HUES64 (cell line): Measurements from ENCODE around the gene TMCC3.

ENCODE experiments used
- H3K27ac ChIP-seq: 2 replicates; pipeline ENCODE4 v1.7.0; 2013; ENCODE audit warnings: low read depth, low read length, inconsistent platforms
- H3K27me3 ChIP-seq: 2 replicates; pipeline ENCODE4 v1.6.1; 2013; ENCODE audit warnings: mild to moderate bottlenecking, low read length; ENCODE audit not compliant: insufficient read depth
- H3K36me3 ChIP-seq: 2 replicates; pipeline ENCODE4 v1.6.1; 2013; ENCODE audit warnings: mild to moderate bottlenecking, low read length; ENCODE audit not compliant: insufficient read depth
- H3K4me1 ChIP-seq: 2 replicates; pipeline ENCODE4 v1.6.1; 2013; ENCODE audit warnings: mild to moderate bottlenecking, low read length, moderate library complexity; ENCODE audit not compliant: insufficient read depth
- H3K4me3 ChIP-seq: 2 replicates; pipeline ENCODE4 v1.5.1; 2013; ENCODE audit warnings: mild to moderate bottlenecking, low read length, moderate library complexity
- H3K9ac ChIP-seq: 2 replicates; pipeline ENCODE4 v1.6.1; 2013; ENCODE audit warnings: mild to moderate bottlenecking, low read depth, low read length
- H3K9me3 ChIP-seq: 2 replicates; pipeline ENCODE4 v1.6.1; 2013; ENCODE audit warnings: low read depth, low read length; ENCODE audit not compliant: insufficient read depth
- WGBS: fragments of 150-250, 120-280 bp; methylation state at CpG from one replicate; pipeline ENCODE4 v1.1.7; 2013; ENCODE audit warnings: missing lambda C conversion rate; 5-methylcytosine and 5-hydroxymethylcytosine counted together

Gene TMCC3

DNA sequence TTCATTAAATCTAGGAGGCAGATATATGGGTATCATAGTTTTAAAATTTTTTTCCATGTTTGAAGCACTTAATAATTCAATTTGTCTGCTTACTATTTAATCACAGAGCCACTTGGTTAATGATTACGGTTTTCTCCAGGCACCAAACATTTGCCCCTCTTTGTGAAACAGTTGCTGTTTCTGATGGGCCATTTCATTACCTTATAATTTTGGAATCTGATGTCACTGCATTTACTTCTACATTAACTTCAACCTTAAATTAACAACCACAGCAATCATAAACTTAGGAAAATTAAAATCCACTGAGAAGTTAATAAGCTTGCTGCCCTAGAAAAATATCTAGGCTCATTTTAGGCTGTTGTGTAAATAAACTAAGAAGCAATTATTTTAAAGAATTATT, 17.0 kb downstream of the TMCC3 start:
- no peaks in the 10 kb centered on the region for H3K4me1 ChIP-seq
- no peaks in the 10 kb centered on the region for H3K9me3 ChIP-seq
- no peaks in the 10 kb centered on the region for H3K27me3 ChIP-seq
- H3K36me3 ChIP-seq = no peaks in the 10 kb centered on the region
- no peak overlapping the region for H3K27ac ChIP-seq
- 95% methylated on average over 1 of the region's 1 CpG for WGBS
- no peak overlapping the region for H3K4me3 ChIP-seq
- H3K9ac ChIP-seq = no peak overlapping the region

DNA sequence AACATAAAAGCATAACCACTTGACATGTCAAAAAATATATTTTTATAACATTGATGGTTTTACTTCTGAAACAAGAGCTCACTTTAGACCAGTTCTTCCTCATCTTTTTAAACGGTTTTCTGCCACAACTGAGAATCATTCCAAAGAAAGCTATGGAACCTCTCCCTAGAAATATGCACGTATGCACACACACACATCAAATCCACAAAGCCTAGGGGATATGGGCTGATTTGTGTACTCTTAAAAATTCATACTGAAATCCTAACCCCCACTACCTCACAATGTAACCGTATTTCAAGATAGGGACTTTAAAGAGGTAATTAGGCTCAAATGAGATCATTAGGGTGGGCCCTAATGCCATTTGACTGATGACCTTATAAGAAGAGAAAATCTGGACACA, 19.3 kb downstream of the TMCC3 start:
- H3K36me3 ChIP-seq = no peaks in the 10 kb centered on the region
- H3K4me3 ChIP-seq = no peak overlapping the region
- no peak overlapping the region for H3K9ac ChIP-seq
- WGBS = 87% methylated on average over 3 of the region's 3 CpGs
- H3K27ac ChIP-seq = no peak overlapping the region
- no peaks in the 10 kb centered on the region for H3K4me1 ChIP-seq
- H3K9me3 ChIP-seq = no peaks in the 10 kb centered on the region
- no peaks in the 10 kb centered on the region for H3K27me3 ChIP-seq

DNA sequence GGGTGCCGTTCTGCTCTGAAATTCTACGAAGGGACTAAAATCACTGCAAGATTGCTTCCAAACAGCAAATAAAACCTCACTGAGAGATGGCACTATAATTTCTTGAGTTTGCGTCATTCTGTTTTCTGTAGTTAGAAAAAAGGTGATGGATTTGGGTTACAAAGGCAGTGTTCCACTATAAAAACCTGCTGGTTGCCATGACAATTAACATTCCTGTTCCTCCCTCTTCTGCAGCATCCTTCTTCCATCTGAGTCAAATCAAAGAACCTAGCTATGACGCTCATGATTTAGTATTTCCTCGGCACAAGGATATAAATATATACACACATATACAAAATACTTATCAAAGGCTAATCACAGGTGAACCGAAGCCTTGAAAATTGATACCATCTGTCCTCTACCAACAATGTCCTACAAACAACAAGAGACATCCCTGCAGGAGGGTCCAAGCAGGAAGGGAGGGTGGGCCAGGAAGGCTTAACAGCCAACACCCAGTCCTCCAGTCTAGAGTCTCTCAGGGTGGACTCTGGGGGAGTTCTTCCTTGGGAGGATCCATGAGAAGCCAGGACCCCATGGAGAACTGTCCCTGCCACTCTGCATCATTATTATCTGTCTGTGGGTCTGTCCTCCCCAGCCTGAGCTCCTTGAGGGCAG, 21.4 kb downstream of the TMCC3 start:
- H3K36me3 ChIP-seq = no peaks in the 10 kb centered on the region
- no peaks in the 10 kb centered on the region for H3K9me3 ChIP-seq
- H3K4me3 ChIP-seq = no peak overlapping the region
- WGBS = 95% methylated on average over 6 of the region's 6 CpGs
- no peaks in the 10 kb centered on the region for H3K4me1 ChIP-seq
- no peak overlapping the region for H3K9ac ChIP-seq
- no peaks in the 10 kb centered on the region for H3K27me3 ChIP-seq
- no peak overlapping the region for H3K27ac ChIP-seq

DNA sequence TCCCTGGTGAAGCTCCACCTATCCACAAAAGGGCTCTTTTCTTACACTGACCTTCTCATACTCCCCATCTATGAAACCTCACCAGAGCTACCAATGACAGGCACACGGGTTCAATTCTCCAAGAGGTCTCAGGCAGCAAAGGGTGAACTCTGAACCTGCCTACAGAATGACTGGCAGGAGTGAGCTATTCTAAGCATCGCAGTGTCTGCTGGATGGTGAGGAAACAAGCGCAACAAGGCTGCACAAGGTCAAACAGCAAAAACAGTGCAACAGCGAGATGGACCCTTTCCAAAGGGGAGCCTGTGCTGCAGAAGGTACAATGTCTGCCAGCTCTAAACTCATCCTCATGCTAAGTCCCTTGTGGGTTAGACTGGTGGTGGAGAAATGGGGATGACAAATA, 22.0 kb downstream of the TMCC3 start:
- Histone ChIP-seq H3K9me3 (no peaks in the 10 kb centered on the region), H3K27ac (no peak overlapping the region), H3K4me1 (no peaks in the 10 kb centered on the region), H3K4me3 (no peak overlapping the region), H3K36me3 (no peaks in the 10 kb centered on the region), H3K27me3 (no peaks in the 10 kb centered on the region), H3K9ac (no peak overlapping the region)
- 95% methylated on average over 4 of the region's 4 CpGs for WGBS

DNA sequence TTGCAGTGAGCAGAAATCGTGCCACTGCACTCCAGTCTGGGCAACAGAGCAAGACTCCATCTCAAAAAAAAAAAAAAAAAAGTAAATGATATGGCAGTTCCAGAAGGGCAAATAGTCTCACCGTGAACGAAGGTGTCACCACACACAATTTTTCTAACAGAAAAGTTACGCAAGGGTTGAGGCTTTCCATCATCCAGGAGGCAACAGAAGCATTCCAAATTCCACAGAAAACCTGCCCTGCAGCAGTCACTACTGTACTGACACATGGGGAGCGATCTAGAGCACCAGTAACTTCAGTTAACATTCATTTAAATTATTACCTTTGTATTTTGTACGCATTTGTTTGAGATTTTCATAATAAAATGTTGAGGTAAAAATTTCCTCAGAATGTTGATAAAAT, 24.8 kb downstream of the TMCC3 start:
- no peak overlapping the region for H3K27ac ChIP-seq
- no peaks in the 10 kb centered on the region for H3K27me3 ChIP-seq
- H3K4me3 ChIP-seq = no peak overlapping the region
- no peaks in the 10 kb centered on the region for H3K4me1 ChIP-seq
- no peak overlapping the region for H3K9ac ChIP-seq
- H3K9me3 ChIP-seq = no peaks in the 10 kb centered on the region
- 92% methylated on average over 5 of the region's 6 CpGs for WGBS
- no peaks in the 10 kb centered on the region for H3K36me3 ChIP-seq

DNA sequence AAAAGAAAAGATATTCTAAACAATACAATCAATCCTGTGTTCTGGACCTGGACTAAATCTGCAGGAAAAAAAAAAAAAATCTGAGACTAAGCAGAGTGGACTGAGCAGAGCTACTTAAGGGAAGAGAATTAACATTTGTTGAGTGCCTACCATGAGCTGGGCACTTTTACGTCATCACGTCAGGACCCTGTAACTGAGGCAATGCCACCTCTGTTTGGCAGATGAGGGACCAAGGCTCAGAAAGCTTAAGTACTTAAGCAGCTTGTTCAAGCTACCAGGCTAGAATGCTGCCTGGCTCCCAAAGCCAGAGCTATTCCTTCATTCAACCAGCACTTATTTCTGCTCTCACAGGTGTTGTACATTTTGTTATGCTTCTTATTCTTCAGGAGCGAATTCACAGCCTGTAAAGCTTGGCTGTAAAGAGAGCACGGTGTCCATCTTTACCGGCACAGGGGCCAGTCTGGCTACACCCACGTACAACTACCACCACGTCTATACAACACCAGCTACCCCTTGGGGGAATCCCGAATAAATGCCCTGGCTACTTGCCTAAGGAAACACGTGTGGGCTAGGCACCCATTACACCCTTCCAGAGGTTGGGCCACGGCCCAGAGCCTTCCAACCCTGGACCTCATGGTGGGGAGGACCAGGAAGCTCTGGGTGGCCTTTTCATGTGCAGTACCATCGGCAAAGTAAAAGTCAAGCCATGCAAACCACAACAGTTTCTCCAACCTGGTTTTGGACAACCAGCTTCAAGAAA, 27.0 kb downstream of the TMCC3 start:
- Histone ChIP-seq H3K9ac (no peak overlapping the region), H3K4me1 (no peaks in the 10 kb centered on the region), H3K9me3 (no peaks in the 10 kb centered on the region), H3K36me3 (no peaks in the 10 kb centered on the region), H3K27me3 (no peaks in the 10 kb centered on the region), H3K4me3 (no peak overlapping the region), H3K27ac (no peak overlapping the region)
- 94% methylated on average over 11 of the region's 11 CpGs for WGBS

DNA sequence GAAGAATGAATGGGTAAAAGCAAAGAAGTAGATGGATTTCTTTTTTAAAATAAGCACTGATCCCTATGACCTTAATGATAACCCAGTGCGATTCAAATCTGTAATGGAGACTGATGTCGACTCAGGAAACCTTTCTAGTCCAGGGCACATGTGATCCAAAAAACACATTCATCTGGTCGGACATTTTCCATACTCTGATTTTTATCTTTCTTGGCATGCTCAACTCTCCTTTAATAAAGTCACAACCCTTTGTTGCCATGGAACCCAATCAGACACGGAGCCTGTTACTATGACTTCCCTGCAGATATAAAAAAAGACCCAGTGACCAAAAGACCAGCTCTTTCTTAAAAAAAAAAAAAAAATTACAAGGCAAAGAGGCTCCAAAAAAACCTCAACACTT, 27.9 kb downstream of the TMCC3 start:
- Histone ChIP-seq H3K9me3 (no peaks in the 10 kb centered on the region), H3K27me3 (no peaks in the 10 kb centered on the region), H3K36me3 (no peaks in the 10 kb centered on the region), H3K4me1 (peaks cover 4% of the 10 kb centered on the region), H3K27ac (no peak overlapping the region), H3K9ac (no peak overlapping the region), H3K4me3 (no peak overlapping the region)
- WGBS = 92% methylated on average over 4 of the region's 4 CpGs

DNA sequence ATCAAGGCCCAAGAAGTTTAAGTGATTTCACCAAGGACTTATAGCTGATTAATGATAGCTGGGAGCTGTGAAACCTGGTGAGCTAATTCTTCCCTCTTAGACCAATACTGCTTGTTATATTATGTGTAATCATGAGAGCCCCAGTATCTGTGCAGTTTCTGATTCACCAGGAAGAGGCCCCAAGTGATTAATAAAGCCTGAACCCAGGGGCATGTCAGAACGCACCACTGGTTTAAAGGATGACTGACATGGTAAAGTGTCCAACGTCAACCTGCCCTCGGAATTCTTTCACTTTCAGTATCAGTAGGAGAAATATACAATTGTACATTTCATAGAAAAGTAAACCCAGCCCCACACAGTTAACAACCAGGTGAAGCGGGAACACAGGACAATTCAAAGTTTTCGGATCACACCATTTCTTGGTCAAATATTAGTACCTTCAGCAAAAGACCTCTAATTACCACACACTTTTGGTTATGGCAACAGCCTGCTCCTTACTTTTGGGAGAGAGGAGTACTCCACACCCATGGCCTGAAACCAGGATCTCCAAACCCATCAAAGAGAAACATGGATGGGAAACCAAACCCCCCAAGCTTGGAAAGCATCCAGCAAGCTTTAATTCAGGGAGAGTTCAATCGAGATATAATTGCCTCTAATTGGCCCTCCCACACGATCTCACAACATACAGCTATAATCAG, 28.5 kb downstream of the TMCC3 start:
- no peak overlapping the region for H3K9ac ChIP-seq
- peaks cover 11% of the 10 kb centered on the region for H3K4me1 ChIP-seq
- H3K9me3 ChIP-seq = no peaks in the 10 kb centered on the region
- H3K27me3 ChIP-seq = no peaks in the 10 kb centered on the region
- H3K4me3 ChIP-seq = no peak overlapping the region
- no peaks in the 10 kb centered on the region for H3K36me3 ChIP-seq
- WGBS = 97% methylated on average over 6 of the region's 7 CpGs
- no peak overlapping the region for H3K27ac ChIP-seq

DNA sequence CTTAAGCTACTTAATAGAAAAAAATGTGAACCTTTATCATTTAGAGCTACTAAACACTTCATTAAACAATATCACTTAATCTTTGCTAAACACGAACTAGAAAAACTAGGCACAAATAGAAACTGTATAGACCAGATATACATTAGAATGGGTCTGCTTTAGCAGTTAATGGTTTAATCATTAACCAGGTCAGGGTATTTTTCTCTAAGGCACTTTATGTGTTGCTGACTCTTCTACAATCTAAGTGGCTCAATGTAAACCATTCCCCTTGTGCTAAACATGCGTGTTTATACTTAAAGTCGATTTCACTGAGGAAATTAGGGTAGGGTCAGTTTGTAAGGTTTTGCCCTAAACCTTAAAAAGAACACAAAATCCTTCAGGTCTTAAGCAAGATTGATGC, 29.7 kb downstream of the TMCC3 start:
- 95% methylated on average over 3 of the region's 3 CpGs for WGBS
- Histone ChIP-seq H3K27ac (no peak overlapping the region), H3K4me3 (no peak overlapping the region), H3K27me3 (no peaks in the 10 kb centered on the region), H3K4me1 (peaks cover 21% of the 10 kb centered on the region), H3K9ac (no peak overlapping the region), H3K36me3 (no peaks in the 10 kb centered on the region), H3K9me3 (no peaks in the 10 kb centered on the region)

DNA sequence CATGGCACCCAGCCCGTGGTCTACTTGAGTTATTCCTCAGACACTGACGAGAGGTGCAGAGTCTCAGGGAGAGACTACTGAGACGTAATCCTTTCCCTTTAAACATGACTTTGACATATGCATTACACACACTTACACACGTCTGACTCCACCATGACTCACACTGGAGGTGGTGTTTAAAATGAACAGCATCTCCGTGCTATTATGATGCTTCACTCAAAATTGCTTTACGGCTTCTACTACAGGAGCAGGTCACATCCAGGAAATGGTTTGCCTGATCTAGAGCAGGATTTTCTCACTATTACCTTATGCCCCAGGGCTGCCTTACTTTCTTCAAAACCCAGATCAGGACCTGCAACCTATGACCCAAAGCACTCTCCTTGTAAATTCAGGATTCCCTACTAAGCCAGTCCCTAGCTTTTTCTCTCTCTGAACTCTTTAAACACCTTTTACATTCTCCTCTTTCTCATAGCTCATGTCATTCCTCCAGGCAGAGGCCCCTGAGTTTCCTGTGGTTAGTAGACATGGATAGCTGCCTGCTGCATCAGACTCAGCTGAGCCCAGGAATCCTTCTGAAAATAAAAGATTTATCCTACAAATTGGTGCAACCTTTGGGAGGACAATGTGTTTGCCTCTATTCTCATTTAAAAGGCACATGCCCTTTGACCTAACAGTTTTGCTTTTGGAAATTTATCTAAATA, 31.2 kb downstream of the TMCC3 start:
- H3K27ac ChIP-seq = no peak overlapping the region
- H3K9ac ChIP-seq = no peak overlapping the region
- H3K4me1 ChIP-seq = peaks cover 35% of the 10 kb centered on the region
- H3K36me3 ChIP-seq = no peaks in the 10 kb centered on the region
- no peaks in the 10 kb centered on the region for H3K9me3 ChIP-seq
- 95% methylated on average over 6 of the region's 6 CpGs for WGBS
- H3K4me3 ChIP-seq = no peak overlapping the region
- no peaks in the 10 kb centered on the region for H3K27me3 ChIP-seq

DNA sequence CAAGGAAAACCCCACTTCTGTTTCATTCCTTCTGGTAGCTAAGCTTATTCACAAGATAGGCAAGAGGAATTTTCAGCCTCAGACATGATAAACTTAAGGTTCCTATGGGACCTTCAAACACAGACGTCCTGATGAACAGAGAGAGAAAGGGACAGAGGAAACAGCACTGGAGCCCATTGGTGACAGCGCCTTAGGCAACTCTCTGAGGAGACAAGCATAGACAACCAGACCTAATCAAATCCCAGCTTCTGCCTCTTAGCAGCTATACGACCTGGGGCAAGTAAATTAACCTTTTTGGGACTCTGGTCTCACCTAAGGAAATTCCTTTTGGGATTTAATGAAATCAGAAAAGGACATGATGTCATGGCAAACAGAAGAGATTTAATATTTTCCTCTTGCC, 33.3 kb downstream of the TMCC3 start:
- H3K27ac ChIP-seq = no peak overlapping the region
- no peaks in the 10 kb centered on the region for H3K27me3 ChIP-seq
- 84% methylated on average over 3 of the region's 3 CpGs for WGBS
- H3K9me3 ChIP-seq = no peaks in the 10 kb centered on the region
- H3K36me3 ChIP-seq = no peaks in the 10 kb centered on the region
- H3K9ac ChIP-seq = no peak overlapping the region
- no peak overlapping the region for H3K4me3 ChIP-seq
- peaks cover 35% of the 10 kb centered on the region for H3K4me1 ChIP-seq
